ENCODE data around the gene CACNG3. TPM values are rescaled to one million over a fixed set of nuclear protein-coding genes. Genes with fewer than 3 reads are reported as not detected.
"Not testable (repeated sequence)": the region's sequence is repeated elsewhere in the genome, so short reads cannot be mapped to it uniquely, and the experiment has no call there.

Gene CACNG3
- total RNA-seq, 2 experiments from 2014 or later: not detected

DNA sequence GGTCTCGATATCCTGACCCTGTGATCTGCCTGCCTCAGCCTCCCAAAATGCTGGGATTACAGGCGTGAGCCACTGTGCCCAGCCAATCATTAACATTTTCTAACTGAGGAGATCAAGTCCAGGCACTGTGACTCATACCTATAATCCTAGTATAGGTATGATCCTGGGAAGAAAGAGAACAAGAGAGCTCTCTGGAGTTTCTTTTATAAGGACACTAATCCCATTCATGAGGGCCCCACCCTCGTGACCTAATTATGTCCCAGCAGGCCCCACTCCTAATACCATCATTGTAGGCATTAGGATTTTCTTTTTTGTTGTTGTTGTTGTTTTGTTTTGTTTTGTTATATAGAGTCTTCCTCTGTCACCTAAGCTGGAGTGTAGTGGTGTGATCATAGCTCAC lies 80.4 kb downstream of the CACNG3 start:
- ATAC-seq (ENCODE audit: poor library complexity) (no peak), DNase-seq (no peak)
- H3K27ac Mint-ChIP-seq: no peak overlapping the region
- CTCF ChIA-PET: no interaction called here
- H3K4me3 Mint-ChIP-seq: no peak overlapping the region
- H3K27ac ChIP-seq (ENCODE audit: low read depth in 1 of 2, low read length in 2 of 2): no peak overlapping the region
- H3K27me3 ChIP-seq (ENCODE audit: control insufficient read depth in 1 of 2, insufficient read depth in 2 of 2, low read length in 2 of 2): peaks cover 0 to 3% of the 10 kb centered on the region in 2 experiments
- H3K9me3 ChIP-seq (ENCODE audit: control insufficient read depth in 1 of 2, insufficient read depth in 1 of 2, low read length in 2 of 2): peaks cover 0 to 13% of the 10 kb centered on the region in 2 experiments
- POLR2A ChIA-PET: no interaction called here
- intact Hi-C loops (cut with DNase I, micrococcal nuclease): no loop called here
- H3K4me1 ChIP-seq (ENCODE audit: insufficient read depth, low read length): no peaks in the 10 kb centered on the region
- no peaks in the 10 kb centered on the region for H3K36me3 ChIP-seq (ENCODE audit: insufficient read depth, low read length)
- H3K9me3 Mint-ChIP-seq: peaks cover 2% of the 10 kb centered on the region
- H3K27me3 Mint-ChIP-seq: peaks cover 8% of the 10 kb centered on the region
- no peak overlapping the region for H3K4me3 ChIP-seq (ENCODE audit: low read length)
- TF ChIP-seq, protein P1, sequence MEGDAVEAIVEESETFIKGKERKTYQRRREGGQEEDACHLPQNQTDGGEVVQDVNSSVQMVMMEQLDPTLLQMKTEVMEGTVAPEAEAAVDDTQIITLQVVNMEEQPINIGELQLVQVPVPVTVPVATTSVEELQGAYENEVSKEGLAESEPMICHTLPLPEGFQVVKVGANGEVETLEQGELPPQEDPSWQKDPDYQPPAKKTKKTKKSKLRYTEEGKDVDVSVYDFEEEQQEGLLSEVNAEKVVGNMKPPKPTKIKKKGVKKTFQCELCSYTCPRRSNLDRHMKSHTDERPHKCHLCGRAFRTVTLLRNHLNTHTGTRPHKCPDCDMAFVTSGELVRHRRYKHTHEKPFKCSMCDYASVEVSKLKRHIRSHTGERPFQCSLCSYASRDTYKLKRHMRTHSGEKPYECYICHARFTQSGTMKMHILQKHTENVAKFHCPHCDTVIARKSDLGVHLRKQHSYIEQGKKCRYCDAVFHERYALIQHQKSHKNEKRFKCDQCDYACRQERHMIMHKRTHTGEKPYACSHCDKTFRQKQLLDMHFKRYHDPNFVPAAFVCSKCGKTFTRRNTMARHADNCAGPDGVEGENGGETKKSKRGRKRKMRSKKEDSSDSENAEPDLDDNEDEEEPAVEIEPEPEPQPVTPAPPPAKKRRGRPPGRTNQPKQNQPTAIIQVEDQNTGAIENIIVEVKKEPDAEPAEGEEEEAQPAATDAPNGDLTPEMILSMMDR (IDR thresholded peaks at IDR 0.05): no peak
- no peaks in the 10 kb centered on the region for H3K4me1 Mint-ChIP-seq (ENCODE audit: low read depth)
- H3K36me3 Mint-ChIP-seq (ENCODE audit: low read depth): no peaks in the 10 kb centered on the region

DNA sequence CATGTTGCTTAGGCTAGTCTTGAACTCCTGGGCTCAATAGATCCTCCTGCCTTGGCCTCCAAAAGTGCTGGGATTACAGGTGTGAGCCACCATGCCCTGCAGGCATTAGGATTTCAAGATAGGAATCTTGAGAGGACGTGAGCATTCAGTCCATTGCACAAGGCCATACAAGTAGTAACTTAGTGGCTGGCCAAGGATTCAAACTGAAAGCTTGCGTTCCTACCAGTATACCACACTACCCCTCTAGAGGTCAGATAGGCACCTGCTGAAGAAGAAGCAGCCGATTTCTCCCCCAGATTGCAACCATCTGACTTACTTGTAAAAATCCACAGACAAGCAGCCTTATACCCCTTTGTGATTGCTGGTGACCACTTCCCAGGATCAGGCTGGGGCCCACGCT lies 80.9 kb downstream of the CACNG3 start:
- H3K36me3 Mint-ChIP-seq (ENCODE audit: low read depth): no peaks in the 10 kb centered on the region
- H3K9me3 ChIP-seq (ENCODE audit: control insufficient read depth in 1 of 2, insufficient read depth in 1 of 2, low read length in 2 of 2): peaks cover 0 to 13% of the 10 kb centered on the region in 2 experiments
- H3K27me3 Mint-ChIP-seq: peaks cover 8% of the 10 kb centered on the region
- intact Hi-C loops (cut with DNase I, micrococcal nuclease): no loop called here
- no peak for ATAC-seq (ENCODE audit: poor library complexity)
- H3K4me1 ChIP-seq (ENCODE audit: insufficient read depth, low read length): no peaks in the 10 kb centered on the region
- no peaks in the 10 kb centered on the region for H3K4me1 Mint-ChIP-seq (ENCODE audit: low read depth)
- DNase-seq: no peak
- no peaks in the 10 kb centered on the region for H3K36me3 ChIP-seq (ENCODE audit: insufficient read depth, low read length)
- H3K4me3 Mint-ChIP-seq: no peak overlapping the region
- H3K27ac ChIP-seq (ENCODE audit: low read depth in 1 of 2, low read length in 2 of 2): no peak overlapping the region
- ChIA-PET POLR2A (no interaction called here), CTCF (no interaction called here)
- peaks cover 0 to 3% of the 10 kb centered on the region in 2 experiments for H3K27me3 ChIP-seq (ENCODE audit: control insufficient read depth in 1 of 2, insufficient read depth in 2 of 2, low read length in 2 of 2)
- H3K4me3 ChIP-seq (ENCODE audit: low read length): no peak overlapping the region
- H3K9me3 Mint-ChIP-seq: peaks cover 2% of the 10 kb centered on the region
- TF ChIP-seq, protein P1 (IDR thresholded peaks at IDR 0.05): no peak
- H3K27ac Mint-ChIP-seq: no peak overlapping the region

DNA sequence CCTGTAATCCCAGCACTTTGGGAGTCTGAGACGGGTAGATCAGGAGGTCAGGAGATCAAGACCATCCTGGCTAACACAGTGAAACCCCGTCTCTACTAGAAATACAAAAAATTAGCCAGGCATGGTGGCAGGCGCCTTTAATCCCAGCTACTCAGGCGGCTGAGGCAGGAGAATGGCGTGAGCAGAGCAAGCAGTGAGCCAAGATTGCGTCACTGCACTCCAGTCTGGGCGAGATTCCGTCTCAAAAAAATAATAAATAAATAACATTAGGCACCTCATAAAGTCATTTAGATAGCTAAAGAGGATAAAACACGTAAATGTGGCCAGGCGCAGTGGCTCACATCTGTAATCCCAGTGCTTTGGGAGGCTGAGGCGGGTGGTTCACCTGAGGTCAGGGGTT lies 87.7 kb downstream of the CACNG3 start:
- H3K36me3 ChIP-seq (ENCODE audit: insufficient read depth, low read length); H3K27ac ChIP-seq (ENCODE audit: low read depth in 1 of 2, low read length in 2 of 2); POLR2A ChIA-PET; H3K4me1 ChIP-seq (ENCODE audit: insufficient read depth, low read length); CTCF ChIA-PET; H3K27me3 ChIP-seq (ENCODE audit: control insufficient read depth in 1 of 2, insufficient read depth in 2 of 2, low read length in 2 of 2); H3K4me1 Mint-ChIP-seq (ENCODE audit: low read depth); H3K27ac Mint-ChIP-seq; H3K4me3 ChIP-seq (ENCODE audit: low read length); DNase-seq; H3K9me3 Mint-ChIP-seq; H3K36me3 Mint-ChIP-seq (ENCODE audit: low read depth); H3K4me3 Mint-ChIP-seq; H3K9me3 ChIP-seq (ENCODE audit: control insufficient read depth in 1 of 2, insufficient read depth in 1 of 2, low read length in 2 of 2); ATAC-seq (ENCODE audit: poor library complexity); intact Hi-C loops (cut with DNase I, micrococcal nuclease): not testable (repeated sequence)
- peaks cover 19% of the 10 kb centered on the region for H3K27me3 Mint-ChIP-seq

DNA sequence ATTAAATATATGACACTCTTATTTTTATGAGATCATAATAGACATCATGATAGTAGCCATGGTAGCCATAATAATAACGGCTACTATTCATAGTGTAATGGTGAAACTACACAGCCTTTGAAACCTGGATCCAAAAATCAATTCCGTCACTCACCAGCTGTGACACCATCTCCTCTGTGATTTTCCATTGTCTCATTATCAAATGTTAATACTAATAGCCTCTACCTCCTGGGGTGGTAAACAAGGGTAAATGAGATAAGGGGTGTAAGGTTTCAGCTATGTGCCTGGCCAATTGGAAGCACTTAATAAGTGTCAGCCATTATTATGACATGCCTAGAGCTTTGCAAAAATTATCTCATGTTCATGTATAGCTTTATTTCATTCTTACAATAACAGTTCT lies 88.6 kb downstream of the CACNG3 start:
- Mint-ChIP-seq H3K4me1 (ENCODE audit: low read depth) (no peaks in the 10 kb centered on the region), H3K27ac (no peak overlapping the region), H3K36me3 (ENCODE audit: low read depth) (no peaks in the 10 kb centered on the region), H3K9me3 (no peaks in the 10 kb centered on the region), H3K4me3 (no peak overlapping the region), H3K27me3 (peaks cover 17% of the 10 kb centered on the region)
- Histone ChIP-seq H3K27ac (ENCODE audit: low read depth in 1 of 2, low read length in 2 of 2) (no peak overlapping the region), H3K27me3 (ENCODE audit: control insufficient read depth in 1 of 2, insufficient read depth in 2 of 2, low read length in 2 of 2) (no peaks in the 10 kb centered on the region), H3K36me3 (ENCODE audit: insufficient read depth, low read length) (no peaks in the 10 kb centered on the region), H3K9me3 (ENCODE audit: control insufficient read depth in 1 of 2, insufficient read depth in 1 of 2, low read length in 2 of 2) (no peaks in the 10 kb centered on the region), H3K4me1 (ENCODE audit: insufficient read depth, low read length) (no peaks in the 10 kb centered on the region), H3K4me3 (ENCODE audit: low read length) (no peak overlapping the region)
- intact Hi-C loops (cut with DNase I, micrococcal nuclease): no loop called here
- TF ChIP-seq, protein P1 (IDR thresholded peaks at IDR 0.05): no peak
- ATAC-seq (ENCODE audit: poor library complexity) (no peak), DNase-seq (no peak)
- POLR2A ChIA-PET: no interaction called here
- CTCF ChIA-PET: no interaction called here

Data from CD4-positive, alpha-beta T cell (primary cell).